Measurements from ENCODE around the gene KDM8.
A peak's percentile ranks its signal among the peaks of the same experiment; 100 is the strongest.
"Not testable (repeated sequence)": the region's sequence is repeated elsewhere in the genome, so short reads cannot be mapped to it uniquely, and the experiment has no call there.

Gene KDM8

DNA sequence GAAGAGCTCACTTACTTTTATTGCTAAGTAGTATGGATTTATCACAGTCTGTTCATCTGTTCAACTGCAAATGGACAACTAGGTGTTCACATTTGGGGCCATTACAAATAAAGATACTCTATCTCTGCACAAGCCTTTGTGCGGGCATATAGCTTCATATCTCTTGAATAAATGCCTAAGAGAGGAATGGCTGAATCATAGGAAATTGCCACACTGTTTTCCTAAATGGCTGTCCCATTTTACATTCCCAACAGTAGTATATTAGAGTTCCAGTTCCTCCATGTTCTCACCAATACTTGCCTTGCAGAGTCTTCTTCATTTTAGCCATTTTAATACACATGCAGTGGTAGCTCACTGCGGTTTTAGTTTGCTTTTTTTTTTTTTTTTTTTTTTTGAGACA, 44.7 kb downstream of the KDM8 start:
- peak; percentile 72 for DNase-seq (ENCODE audit: low read depth)
- TF ChIP-seq, protein P1, sequence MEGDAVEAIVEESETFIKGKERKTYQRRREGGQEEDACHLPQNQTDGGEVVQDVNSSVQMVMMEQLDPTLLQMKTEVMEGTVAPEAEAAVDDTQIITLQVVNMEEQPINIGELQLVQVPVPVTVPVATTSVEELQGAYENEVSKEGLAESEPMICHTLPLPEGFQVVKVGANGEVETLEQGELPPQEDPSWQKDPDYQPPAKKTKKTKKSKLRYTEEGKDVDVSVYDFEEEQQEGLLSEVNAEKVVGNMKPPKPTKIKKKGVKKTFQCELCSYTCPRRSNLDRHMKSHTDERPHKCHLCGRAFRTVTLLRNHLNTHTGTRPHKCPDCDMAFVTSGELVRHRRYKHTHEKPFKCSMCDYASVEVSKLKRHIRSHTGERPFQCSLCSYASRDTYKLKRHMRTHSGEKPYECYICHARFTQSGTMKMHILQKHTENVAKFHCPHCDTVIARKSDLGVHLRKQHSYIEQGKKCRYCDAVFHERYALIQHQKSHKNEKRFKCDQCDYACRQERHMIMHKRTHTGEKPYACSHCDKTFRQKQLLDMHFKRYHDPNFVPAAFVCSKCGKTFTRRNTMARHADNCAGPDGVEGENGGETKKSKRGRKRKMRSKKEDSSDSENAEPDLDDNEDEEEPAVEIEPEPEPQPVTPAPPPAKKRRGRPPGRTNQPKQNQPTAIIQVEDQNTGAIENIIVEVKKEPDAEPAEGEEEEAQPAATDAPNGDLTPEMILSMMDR (IDR thresholded peaks at IDR 0.05; ENCODE audit: low read length, missing control alignments), result no peak
- H3K4me3 ChIP-seq (replicated peaks; ENCODE audit: low read depth, low read length), result no peak overlapping the region

DNA sequence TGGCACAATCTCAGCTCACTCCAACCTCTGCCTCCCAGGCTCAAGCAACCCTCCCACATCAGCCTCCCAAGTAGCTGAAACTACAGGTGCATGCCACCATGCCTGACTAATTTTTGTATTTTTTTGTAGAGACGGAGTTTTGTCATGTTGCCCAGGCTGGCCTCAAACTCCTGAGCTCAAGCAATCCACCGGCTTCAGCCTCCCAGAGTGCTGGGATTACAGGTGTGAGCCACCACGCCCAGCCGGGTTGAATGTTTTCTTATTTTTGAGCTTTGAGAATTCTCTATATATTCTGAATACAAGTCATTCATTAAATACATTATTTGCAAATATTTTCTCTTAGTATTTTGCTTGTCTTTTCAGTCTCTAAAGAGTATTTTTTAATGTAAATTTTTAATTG, 45.6 kb downstream of the KDM8 start:
- DNase-seq (ENCODE audit: low read depth); H3K4me3 ChIP-seq (replicated peaks; ENCODE audit: low read depth, low read length): not testable (repeated sequence)

DNA sequence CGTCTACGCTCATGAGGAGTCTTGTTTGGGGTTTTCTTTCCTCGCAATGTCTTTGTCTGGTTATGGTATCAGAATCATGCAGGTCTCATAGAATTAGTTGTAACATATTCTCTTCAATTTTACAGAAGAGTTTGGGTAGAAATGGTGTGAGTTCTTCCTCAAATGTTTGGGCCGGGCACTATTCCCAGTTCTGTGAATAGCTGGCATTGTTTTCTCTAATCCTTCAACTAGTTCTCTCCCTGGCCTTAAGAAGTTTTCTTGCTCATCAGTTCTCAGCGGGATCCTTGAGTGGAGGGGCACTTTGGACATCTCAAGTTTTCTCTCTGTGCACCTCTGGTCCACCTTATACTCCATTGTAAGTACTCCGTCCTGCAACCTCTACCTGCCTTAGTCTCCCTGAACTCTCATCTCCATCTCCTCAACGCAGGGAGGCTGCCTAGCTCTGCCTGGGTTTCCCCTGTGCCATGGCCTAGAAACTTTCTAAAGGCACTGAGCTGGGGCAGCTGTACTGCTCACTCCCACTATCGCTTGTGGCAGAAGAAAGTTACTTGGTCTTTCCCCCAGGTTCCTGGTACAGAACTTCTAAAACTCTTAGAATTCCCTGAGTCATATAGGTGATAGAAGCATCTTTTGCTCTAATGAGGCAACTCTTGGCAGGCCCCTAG, 48.3 kb downstream of the KDM8 start:
- TF ChIP-seq, protein P1 (IDR thresholded peaks at IDR 0.05; ENCODE audit: low read length, missing control alignments), result no peak
- no peak overlapping the region for H3K4me3 ChIP-seq (replicated peaks; ENCODE audit: low read depth, low read length)
- DNase-seq (ENCODE audit: low read depth), result no peak

DNA sequence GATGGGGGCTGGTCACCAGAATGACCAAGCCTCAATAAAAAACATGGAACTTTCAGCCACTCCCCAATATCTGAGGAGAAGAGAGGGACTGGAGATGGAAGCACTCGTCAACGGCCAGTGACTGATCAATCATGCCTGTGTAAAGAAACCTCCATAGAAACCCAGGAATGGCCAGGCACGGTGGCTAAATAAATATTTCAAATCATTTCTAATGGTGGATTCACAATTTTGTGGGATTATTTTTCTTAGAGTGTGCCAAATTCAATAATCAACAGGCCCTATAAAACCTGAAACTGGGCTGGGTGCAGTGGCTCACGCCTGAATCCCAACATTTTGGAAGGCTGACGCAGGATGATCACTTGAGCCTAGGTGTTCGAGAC, 48.9 kb downstream of the KDM8 start:
- TF ChIP-seq, protein P1 (IDR thresholded peaks at IDR 0.05; ENCODE audit: low read length, missing control alignments), result no peak
- DNase-seq (ENCODE audit: low read depth), result no peak
- H3K4me3 ChIP-seq (replicated peaks; ENCODE audit: low read depth, low read length), result no peak overlapping the region

DNA sequence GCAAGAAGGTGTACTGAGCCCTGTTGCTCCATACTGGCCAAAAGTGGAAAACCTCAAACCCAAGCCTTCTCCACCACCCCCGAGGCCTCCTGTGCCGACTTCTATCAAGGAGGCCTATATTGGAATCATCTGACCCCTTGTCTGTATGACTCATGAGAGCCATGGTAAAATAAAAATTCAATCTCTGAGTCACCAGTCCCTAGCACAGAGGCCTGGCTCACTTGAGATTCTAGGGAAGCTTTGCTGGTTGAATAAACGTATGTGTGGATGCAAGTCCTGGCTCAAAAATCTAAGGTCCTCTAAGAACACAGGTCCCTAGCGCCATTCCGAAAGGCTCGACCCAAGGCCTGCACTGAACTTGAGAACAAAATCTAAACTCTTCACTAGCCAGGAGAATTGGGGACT, 50.2 kb downstream of the KDM8 start:
- peak; percentile 77 for DNase-seq (ENCODE audit: low read depth)
- TF ChIP-seq, protein P1 (IDR thresholded peaks at IDR 0.05; ENCODE audit: low read length, missing control alignments), result no peak

DNA sequence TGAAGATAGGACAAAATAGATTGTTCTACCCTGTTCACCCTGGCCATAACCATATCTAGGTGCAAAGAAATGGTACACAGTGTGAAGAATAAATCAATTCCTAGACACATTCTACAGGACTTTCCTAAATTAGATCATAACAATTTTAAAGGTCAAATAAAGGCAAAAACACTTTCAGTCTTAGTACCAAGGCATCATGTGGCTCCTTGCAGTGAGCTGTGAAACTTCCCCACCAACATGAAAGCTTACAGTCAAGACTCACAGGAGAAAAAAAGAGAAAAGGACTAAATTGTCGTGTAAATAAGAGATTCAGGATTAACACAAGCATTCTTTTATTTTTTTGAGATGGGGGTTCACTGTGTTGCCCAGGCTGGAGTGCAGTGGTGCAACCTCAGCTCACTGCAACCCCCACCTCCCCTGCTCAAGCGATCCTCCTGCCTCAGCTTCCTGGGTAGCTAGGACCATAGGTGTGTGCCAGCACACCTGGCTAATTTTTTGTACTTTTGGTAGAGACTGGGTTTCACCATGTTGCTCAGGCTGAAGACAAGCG, 51.0 kb downstream of the KDM8 start:
- no peak overlapping the region for H3K4me3 ChIP-seq (replicated peaks; ENCODE audit: low read depth, low read length)
- no peak for DNase-seq (ENCODE audit: low read depth)
- TF ChIP-seq, protein P1 (IDR thresholded peaks at IDR 0.05; ENCODE audit: low read length, missing control alignments), result no peak

More for the DNA sequence above, 50.2 kb downstream of the KDM8 start:
- H3K4me3 ChIP-seq (replicated peaks; ENCODE audit: low read depth, low read length), result no peak overlapping the region

DNA sequence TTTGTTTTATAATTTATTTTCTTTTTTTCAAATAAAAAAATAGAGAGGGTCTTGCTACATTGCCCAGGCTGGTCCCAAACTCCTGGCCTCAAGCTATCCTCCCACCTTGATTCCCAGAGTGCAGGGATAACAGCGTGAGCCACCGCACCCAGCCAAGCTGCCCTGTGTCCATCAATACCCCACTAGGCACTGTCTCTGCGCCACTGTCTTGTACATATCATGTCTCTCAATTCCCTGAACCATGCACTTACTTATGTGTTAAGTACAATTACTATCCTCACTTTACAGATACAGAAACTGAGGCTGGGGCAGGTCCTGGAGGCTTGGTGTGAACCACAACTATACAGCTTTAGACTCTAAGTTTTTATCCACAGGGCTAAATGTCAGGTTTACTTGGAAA, 53.5 kb downstream of the KDM8 start:
- H3K4me3 ChIP-seq (replicated peaks; ENCODE audit: low read depth, low read length), result no peak overlapping the region
- DNase-seq (ENCODE audit: low read depth), result no peak
- TF ChIP-seq, protein P1 (IDR thresholded peaks at IDR 0.05; ENCODE audit: low read length, missing control alignments), result no peak

Data from fibroblast of pulmonary artery (primary cell).